DND-41 (cell line): Measurements from ENCODE around the gene ERC1.

Experiments used
- ATAC-seq: fragments of 200-7000 bp; cut with Tn5 transposase; 3 replicates; pipeline ENCODE4 v1.9.1; 2021; ENCODE audit warnings: low read depth; ENCODE audit not compliant: insufficient read depth
- DNase-seq: peaks from one replicate; pipeline ENCODE4 v3.0.0-alpha.2; 2020
- H2AFZ ChIP-seq: 2 replicates; pipeline ENCODE4 v1.6.0; 2012; ENCODE audit warnings: low read depth, low read length
- H3K27ac ChIP-seq: 2 replicates; pipeline ENCODE4 v1.5.1; 2012; ENCODE audit warnings: low read length, inconsistent platforms
- H3K27me3 ChIP-seq: fragments of 200-600 bp; sonication (generic); 2 replicates; pipeline ENCODE4 v1.6.0; 2012; ENCODE audit warnings: low read length, mild to moderate bottlenecking, inconsistent platforms; ENCODE audit not compliant: insufficient read depth, poor library complexity
- H3K36me3 ChIP-seq: 2 replicates; pipeline ENCODE4 v1.5.1; 2012; ENCODE audit warnings: low read length, inconsistent platforms; ENCODE audit not compliant: insufficient read depth
- H3K4me1 ChIP-seq: 2 replicates; pipeline ENCODE4 v1.5.1; 2012; ENCODE audit warnings: mild to moderate bottlenecking, low read length; ENCODE audit not compliant: insufficient read depth
- H3K4me2 ChIP-seq: 2 replicates; pipeline ENCODE4 v1.6.0; 2012; ENCODE audit warnings: mild to moderate bottlenecking, moderate library complexity, low read length, inconsistent platforms; ENCODE audit not compliant: insufficient read depth
- H3K4me3 ChIP-seq, 2 experiments: fragments of 200-600 bp in 1 of 2; shearing (Covaris generic) in 1 of 2; 2 replicates each; pipeline ENCODE4 v1.5.1; 2012 to 2016; ENCODE audit warnings: inconsistent platforms in 2 of 2, low read length in 2 of 2, mild to moderate bottlenecking in 2 of 2, low read depth in 1 of 2, moderate library complexity in 1 of 2
- H3K79me2 ChIP-seq: 2 replicates; pipeline ENCODE4 v1.6.0; 2012; ENCODE audit warnings: low read length, inconsistent platforms; ENCODE audit not compliant: insufficient read depth
- H3K9ac ChIP-seq: 2 replicates; pipeline ENCODE4 v1.6.0; 2012; ENCODE audit warnings: low read depth, mild to moderate bottlenecking, inconsistent platforms, low read length, moderate library complexity
- H3K9me3 ChIP-seq: 2 replicates; pipeline ENCODE4 v1.5.1; 2012; ENCODE audit warnings: low read length, moderate library complexity, mild to moderate bottlenecking, inconsistent platforms; ENCODE audit not compliant: insufficient read depth, severe bottlenecking
- H4K20me1 ChIP-seq: 2 replicates; pipeline ENCODE4 v1.6.0; 2012; ENCODE audit warnings: low read length; ENCODE audit not compliant: insufficient read depth
- EZH2 ChIP-seq: IDR thresholded peaks from 3 replicates; pipeline ENCODE4 v1.6.1; 2012; ENCODE audit warnings: borderline replicate concordance, low read depth, mild to moderate bottlenecking, moderate library complexity, low read length, inconsistent platforms; ENCODE audit not compliant: severe bottlenecking
- TF ChIP-seq, protein P1 (sequence below): IDR thresholded peaks from 2 replicates; pipeline ENCODE4 v1.5.1; 2012; ENCODE audit warnings: borderline replicate concordance, low read length, moderate library complexity, mild to moderate bottlenecking; ENCODE audit not compliant: poor library complexity, severe bottlenecking; ENCODE audit errors: extremely low read depth

The ERC1 gene

DNA sequence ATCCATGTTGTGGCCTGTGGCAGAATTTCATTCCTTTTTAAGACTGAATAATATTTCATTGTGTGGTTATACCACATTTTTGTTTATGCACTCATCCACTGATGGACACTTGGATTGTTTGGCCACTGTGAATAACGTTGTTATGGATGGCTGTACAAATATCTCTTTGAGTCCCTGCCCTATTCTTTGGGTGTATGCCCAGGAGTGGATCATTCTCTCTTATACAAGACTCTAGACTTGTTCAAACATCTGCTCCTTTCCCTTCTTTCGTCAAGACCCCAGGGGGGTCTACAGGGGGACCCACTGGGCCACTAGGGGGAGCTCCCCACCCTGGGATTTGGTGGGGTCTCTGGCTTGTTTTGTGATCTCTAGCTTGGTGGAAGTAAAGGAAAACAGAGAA, 526.0 kb downstream of the ERC1 start:
- Histone ChIP-seq H3K4me3 (no peak overlapping the region), H4K20me1 (no peaks in the 10 kb centered on the region), H3K27me3 (no peaks in the 10 kb centered on the region), H3K36me3 (no peaks in the 10 kb centered on the region), H3K9me3 (no peaks in the 10 kb centered on the region), H3K9ac (no peak overlapping the region), H3K4me1 (no peaks in the 10 kb centered on the region), H3K79me2 (no peaks in the 10 kb centered on the region), H2AFZ (no peak overlapping the region), H3K4me2 (no peak overlapping the region), H3K27ac (no peak overlapping the region)
- peak; percentile 23 for DNase-seq
- ATAC-seq: no peak
- no peak for TF ChIP-seq EZH2
- TF ChIP-seq, protein P1, sequence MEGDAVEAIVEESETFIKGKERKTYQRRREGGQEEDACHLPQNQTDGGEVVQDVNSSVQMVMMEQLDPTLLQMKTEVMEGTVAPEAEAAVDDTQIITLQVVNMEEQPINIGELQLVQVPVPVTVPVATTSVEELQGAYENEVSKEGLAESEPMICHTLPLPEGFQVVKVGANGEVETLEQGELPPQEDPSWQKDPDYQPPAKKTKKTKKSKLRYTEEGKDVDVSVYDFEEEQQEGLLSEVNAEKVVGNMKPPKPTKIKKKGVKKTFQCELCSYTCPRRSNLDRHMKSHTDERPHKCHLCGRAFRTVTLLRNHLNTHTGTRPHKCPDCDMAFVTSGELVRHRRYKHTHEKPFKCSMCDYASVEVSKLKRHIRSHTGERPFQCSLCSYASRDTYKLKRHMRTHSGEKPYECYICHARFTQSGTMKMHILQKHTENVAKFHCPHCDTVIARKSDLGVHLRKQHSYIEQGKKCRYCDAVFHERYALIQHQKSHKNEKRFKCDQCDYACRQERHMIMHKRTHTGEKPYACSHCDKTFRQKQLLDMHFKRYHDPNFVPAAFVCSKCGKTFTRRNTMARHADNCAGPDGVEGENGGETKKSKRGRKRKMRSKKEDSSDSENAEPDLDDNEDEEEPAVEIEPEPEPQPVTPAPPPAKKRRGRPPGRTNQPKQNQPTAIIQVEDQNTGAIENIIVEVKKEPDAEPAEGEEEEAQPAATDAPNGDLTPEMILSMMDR: peak; percentile 61

DNA sequence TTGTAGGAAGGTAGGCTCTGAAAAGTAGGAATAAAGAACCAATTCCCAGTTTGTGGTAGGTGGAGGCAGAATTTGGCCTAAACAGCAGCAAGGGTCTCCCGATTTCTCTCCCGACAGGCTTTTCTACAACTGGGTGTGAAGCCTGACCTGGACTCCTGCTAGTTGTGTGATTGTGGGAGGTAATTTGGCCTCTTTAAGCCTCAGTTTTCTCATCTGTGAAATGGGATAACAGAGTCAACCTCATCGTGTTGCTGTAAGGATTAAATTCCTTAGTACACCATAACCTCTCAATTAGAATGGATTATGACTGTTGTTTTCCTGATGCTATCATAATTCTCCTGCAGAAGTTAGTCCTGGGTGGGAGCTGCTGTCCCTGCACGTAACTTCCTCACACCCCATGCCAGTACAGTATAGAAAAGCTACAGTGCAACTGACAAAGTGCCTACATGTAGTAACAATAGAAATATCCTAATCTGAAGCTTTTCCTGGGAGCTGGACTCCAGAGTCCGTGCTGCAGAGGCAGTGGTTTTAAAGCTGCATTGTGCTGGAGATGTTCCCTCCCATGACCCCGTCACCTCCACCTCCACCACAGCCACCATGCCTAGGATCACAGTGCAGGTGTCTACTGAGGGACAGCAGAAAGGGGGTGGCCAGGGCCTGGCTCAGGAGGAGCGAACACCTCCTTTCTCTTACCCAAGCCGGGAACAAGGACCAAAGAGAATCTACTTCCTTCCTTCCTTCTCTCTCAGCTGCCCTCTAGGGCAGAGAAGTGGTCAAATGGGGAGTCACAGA, 526.9 kb downstream of the ERC1 start:
- H3K4me1 ChIP-seq: no peaks in the 10 kb centered on the region
- no peak for ATAC-seq
- no peak overlapping the region for H3K27ac ChIP-seq
- DNase-seq: no peak
- no peak for TF ChIP-seq EZH2
- no peak overlapping the region for H3K9ac ChIP-seq
- no peaks in the 10 kb centered on the region for H3K27me3 ChIP-seq
- no peaks in the 10 kb centered on the region for H3K36me3 ChIP-seq
- no peak overlapping the region for H3K4me2 ChIP-seq
- H3K9me3 ChIP-seq: no peaks in the 10 kb centered on the region
- H2AFZ ChIP-seq: no peak overlapping the region
- H3K79me2 ChIP-seq: no peaks in the 10 kb centered on the region
- no peak overlapping the region for H3K4me3 ChIP-seq
- no peaks in the 10 kb centered on the region for H4K20me1 ChIP-seq

DNA sequence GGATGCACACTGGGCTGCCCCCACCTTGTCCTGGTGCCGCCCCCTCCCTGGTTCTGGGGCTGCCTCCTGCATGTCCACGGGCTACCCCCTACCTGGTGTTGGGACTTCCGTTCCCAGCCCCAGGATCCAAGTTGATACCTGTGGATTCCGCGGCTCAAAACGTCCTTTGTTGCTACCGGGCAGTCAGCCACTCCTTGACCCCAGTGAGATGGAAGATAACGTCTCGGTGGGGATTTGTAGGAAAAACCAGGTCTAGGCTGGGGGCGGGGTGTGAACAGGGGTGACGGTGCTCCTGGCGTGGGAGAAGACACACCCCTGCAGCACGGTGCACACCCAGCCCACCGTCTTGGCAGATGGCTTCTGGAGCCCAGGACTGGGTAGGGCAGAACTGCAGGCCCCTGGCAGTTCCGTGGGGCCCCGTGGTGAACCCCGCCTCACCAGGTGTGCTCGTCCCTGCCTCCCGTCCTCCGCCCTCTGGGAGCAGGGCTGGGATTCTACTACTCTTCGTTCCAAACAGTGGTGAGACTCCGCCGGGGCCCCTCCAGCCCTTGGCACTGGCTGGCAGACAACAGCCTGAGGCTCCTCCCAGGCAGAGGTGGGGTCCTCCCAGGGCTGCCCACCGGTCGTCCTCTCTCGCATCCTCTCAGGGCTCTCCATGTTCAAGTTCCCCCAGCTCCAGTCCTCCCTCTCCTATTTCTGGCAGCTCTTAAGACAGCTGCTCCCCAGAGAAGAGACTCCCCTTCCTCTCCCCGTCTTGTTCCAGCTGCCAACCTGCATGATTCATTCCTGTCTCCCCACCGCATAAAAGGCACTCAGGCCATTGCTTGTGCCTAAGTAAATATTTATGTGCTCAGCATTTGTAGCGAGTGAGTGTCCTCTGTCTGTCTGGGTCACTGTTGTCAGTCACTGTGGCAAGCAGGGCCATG, 527.8 kb downstream of the ERC1 start:
- DNase-seq: no peak
- no peaks in the 10 kb centered on the region for H3K4me1 ChIP-seq
- no peaks in the 10 kb centered on the region for H4K20me1 ChIP-seq
- H2AFZ ChIP-seq: no peak overlapping the region
- no peak for ATAC-seq
- no peaks in the 10 kb centered on the region for H3K27me3 ChIP-seq
- no peaks in the 10 kb centered on the region for H3K9me3 ChIP-seq
- H3K27ac ChIP-seq: no peak overlapping the region
- no peaks in the 10 kb centered on the region for H3K36me3 ChIP-seq
- TF ChIP-seq, protein P1: no peak
- TF ChIP-seq EZH2: no peak
- H3K79me2 ChIP-seq: no peaks in the 10 kb centered on the region
- H3K4me3 ChIP-seq: no peak overlapping the region
- H3K4me2 ChIP-seq: no peak overlapping the region
- no peak overlapping the region for H3K9ac ChIP-seq

DNA sequence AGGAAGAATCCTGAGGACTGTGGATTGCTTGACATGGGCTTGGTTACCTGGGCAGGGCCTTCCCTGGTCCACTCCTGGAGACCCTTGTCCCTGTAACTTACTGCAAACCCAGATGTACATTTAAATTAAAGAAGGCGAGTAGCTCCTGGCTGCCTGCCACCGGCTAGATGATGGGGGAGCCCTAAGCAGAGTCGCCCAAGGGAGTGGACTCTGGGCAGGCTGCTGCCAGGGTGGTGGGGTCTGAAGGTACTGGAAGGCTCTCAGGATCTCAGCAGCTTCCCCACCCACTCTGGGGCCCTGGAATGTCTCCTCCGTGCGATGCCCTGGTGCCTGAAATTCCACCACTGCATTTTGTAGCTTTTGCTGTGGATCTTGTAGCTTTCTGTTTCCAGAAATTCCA, 528.6 kb downstream of the ERC1 start:
- H3K4me2 ChIP-seq: no peak overlapping the region
- no peaks in the 10 kb centered on the region for H3K9me3 ChIP-seq
- no peaks in the 10 kb centered on the region for H3K79me2 ChIP-seq
- no peak for DNase-seq
- H3K27ac ChIP-seq: no peak overlapping the region
- no peak overlapping the region for H3K9ac ChIP-seq
- H3K27me3 ChIP-seq: no peaks in the 10 kb centered on the region
- ATAC-seq: no peak
- H2AFZ ChIP-seq: no peak overlapping the region
- no peaks in the 10 kb centered on the region for H4K20me1 ChIP-seq
- TF ChIP-seq EZH2: no peak
- H3K4me1 ChIP-seq: no peaks in the 10 kb centered on the region
- no peaks in the 10 kb centered on the region for H3K36me3 ChIP-seq
- H3K4me3 ChIP-seq: no peak overlapping the region
